Right cardiac atrium (tissue), 5 donors: ENCODE measurements around the gene GAMT. TPM values are rescaled to one million over a fixed set of nuclear protein-coding genes. Genes with fewer than 3 reads are reported as not detected.
"Not testable (repeated sequence)": the region's sequence is repeated elsewhere in the genome, so short reads cannot be mapped to it uniquely, and the experiment has no call there.

ENCODE experiments used
- ATAC-seq, 2 donors: fragments of 200-7000 bp; cut with Tn5 transposase; one replicate each; pipeline versions ENCODE4 v1.8.0 to v1.9.1; 2020; ENCODE audit warnings: moderate library complexity in 2 of 2, mild to moderate bottlenecking in 1 of 2
- DNase-seq, 3 donors: peaks; one replicate each; pipeline ENCODE4 v3.0.0-alpha.2; 2020
- H3K27ac ChIP-seq: one replicate; pipeline ENCODE4 v1.5.1; 2013; ENCODE audit warnings: mild to moderate bottlenecking, low read length, control low read depth, moderate library complexity
- H3K27me3 ChIP-seq: one replicate; pipeline ENCODE4 v1.6.1; 2013; ENCODE audit not compliant: control insufficient read depth, insufficient read depth
- H3K4me1 ChIP-seq: one replicate; pipeline ENCODE4 v1.6.1; 2013; ENCODE audit warnings: low read length; ENCODE audit not compliant: control insufficient read depth, insufficient read depth
- H3K4me3 ChIP-seq: one replicate; pipeline ENCODE4 v1.5.1; 2013; ENCODE audit warnings: low read length, control low read depth
- H3K9me3 ChIP-seq: one replicate; pipeline ENCODE4 v1.6.1; 2013; ENCODE audit warnings: low read length; ENCODE audit not compliant: control insufficient read depth
- WGBS: extraction: QIAGEN DNeasy Blood & Tissue Kit; methylation state at CpG from one replicate; pipeline ENCODE4 v1.1.7; 2013; 5-methylcytosine and 5-hydroxymethylcytosine counted together
- intact Hi-C, 4 donors: fragments of 100-400 bp; cut with DNase I; formaldehyde crosslinking; loops; one replicate each; pipeline versions ENCODE4 v1.11.0 to v1.14.0; 2022 to 2023
- polyA plus RNA-seq: library from polyadenylated mRNA; stranded (reverse); fragments of 200-250 nt; gene quantifications from one replicate; pipeline ENCODE4 v1.2.3, GENCODE V29; 2013
- total RNA-seq, 4 donors: library from RNA; stranded (reverse); fragmentation: NEBNext Ultra II Directional; extraction: Animal tissue kit (Norgen Biotek cat#: 25700); gene quantifications; one replicate each; pipeline ENCODE4 v1.2.1, GENCODE V29; 2021
- donor health status: healthy with polysubstance abuse.
- donor health status: DM: no; HTN: yes; CAD: no.
- donor health status: DM: no; HTN: no; CAD: no.
- donor health status: DM: no; HTN: yes; CAD: no; lungs with severe emphysema.
- donor health status: DM: yes; HTN: yes; CAD: no.

Gene GAMT
- total and polyA plus RNA-seq, 5 donors = 49.2 to 124 (median 69.2) TPM

DNA sequence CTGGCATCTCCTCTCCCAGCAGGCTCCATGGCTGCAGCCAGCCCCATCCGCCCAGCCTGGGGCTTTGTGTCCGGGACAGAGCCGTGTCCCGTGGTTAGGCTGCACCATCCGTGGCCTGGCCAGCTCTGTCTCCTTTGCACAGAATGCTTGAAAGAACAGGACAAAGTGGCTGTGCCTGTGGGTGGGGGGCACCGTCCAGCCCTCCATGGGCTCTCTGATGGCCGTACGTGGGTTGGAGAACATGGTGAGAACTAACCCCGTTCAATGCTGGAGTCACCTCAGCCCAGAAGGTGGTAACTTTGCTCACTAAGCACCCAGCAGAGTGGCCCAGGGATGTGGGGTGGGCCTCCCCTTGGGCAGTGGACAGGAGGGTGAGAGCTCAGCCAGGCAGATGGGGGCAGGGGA lies 39.7 kb upstream of the GAMT start:
- Histone ChIP-seq H3K27me3 (no peaks in the 10 kb centered on the region), H3K4me3 (no peak overlapping the region), H3K4me1 (no peaks in the 10 kb centered on the region), H3K27ac (no peak overlapping the region), H3K9me3 (no peaks in the 10 kb centered on the region)
- ATAC-seq (no peak), DNase-seq (peak in 1 of 3 donors; percentile 46)
- 91% methylated on average over 9 of the region's 9 CpGs for WGBS
- intact Hi-C loops = no loop called here

DNA sequence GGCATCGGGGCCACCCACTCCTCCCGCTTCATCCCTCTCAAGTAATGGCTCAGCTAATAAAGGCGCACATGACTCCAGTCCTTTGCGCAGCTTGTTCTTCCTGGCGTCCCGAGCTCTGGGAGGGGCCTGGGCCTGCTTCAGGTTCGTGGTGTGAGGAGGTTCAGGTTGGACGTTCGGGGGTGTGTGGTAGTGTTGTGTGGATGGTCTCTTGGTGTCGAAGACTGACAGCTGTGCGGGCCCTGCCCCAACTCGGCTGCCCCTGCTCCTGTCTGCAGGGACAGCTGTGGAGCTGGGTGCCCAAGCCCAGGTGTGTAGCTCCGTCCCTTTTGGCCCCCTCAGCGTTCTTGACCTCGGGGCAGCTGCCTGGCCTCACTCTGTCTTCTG lies 39.1 kb upstream of the GAMT start:
- Histone ChIP-seq H3K4me3 (no peak overlapping the region), H3K4me1 (no peaks in the 10 kb centered on the region), H3K27me3 (no peaks in the 10 kb centered on the region), H3K9me3 (no peaks in the 10 kb centered on the region), H3K27ac (no peak overlapping the region)
- intact Hi-C loops = no loop called here
- peak in 1 of 3 donors; percentile 56 for DNase-seq
- no peak for ATAC-seq
- WGBS = 90% methylated on average over 15 of the region's 15 CpGs

DNA sequence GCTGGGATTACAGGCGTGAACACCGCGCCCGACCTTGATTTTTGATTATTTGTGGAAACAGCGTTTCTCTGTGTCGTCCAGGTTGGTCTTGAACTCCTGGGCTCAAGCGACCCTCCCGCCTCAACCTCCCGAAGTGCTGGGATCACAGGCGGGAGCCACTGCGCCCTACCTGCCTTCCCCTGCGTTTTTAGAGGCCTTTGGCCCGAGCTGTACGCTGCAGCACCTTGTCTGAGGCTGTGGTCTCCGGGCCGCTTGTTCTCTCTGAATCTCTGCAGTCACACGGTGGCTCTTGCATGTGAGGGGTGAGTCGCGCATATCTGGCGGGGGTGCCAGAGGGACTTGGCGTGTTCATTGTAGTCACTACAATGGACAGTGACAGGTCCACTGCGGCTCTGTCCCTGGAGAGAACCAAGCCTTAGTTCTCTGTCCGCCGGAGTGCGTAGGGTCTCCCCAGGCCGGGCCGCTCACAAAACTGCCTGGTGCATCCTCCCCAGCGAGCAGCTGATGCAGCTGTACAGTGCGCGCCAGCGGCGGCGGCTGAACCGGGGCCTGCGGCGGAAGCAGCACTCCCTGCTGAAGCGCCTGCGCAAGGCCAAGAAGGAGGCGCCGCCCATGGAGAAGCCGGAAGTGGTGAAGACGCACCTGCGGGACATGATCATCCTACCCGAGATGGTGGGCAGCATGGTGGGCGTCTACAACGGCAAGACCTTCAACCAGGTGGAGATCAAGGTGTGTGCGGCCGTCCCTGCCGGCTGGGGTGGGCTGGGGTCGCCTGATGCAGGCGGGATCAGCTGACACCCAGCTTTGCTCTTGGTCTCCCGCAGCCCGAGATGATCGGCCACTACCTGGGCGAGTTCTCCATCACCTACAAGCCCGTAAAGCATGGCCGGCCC lies 38.4 kb upstream of the GAMT start:
- peak in 2 of 3 donors; percentile 50 to 61 for DNase-seq
- ATAC-seq, H3K9me3 ChIP-seq, H3K27ac ChIP-seq, H3K4me1 ChIP-seq, H3K27me3 ChIP-seq, intact Hi-C loops: not testable (repeated sequence)
- peak overlapping the region; percentile 78 for H3K4me3 ChIP-seq
- WGBS = 83% methylated on average over 57 of the region's 57 CpGs

DNA sequence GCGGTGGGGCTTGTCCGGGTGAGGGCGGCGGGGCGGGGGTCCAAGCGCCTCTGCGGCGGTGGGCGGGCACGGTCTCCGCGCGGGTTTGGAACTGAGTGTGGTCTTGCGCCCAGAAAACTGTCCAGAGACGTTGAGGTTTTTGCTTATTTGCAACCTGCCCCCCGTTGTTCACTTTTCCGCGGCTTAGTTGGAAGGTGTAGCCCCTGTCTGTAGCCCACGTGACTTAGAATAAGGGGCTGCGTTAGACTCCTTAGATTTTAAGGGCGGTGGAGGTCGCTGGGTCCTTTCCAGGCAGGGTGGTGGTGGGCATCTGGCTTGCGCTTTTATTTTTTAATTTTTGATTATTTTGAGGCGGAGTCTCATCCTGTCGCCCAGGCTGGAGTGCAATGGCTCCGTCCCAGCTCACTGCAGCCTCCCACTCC lies 37.6 kb upstream of the GAMT start:
- ATAC-seq (peak in 1 of 2 donors; percentile 1), DNase-seq (no peak)
- no peaks in the 10 kb centered on the region for H3K27me3 ChIP-seq
- no peaks in the 10 kb centered on the region for H3K4me1 ChIP-seq
- H3K9me3 ChIP-seq = no peaks in the 10 kb centered on the region
- H3K27ac ChIP-seq = no peak overlapping the region
- 2% methylated on average over 26 of the region's 26 CpGs for WGBS
- H3K4me3 ChIP-seq = peak overlapping the region; percentile 78
- intact Hi-C loops = no loop called here

DNA sequence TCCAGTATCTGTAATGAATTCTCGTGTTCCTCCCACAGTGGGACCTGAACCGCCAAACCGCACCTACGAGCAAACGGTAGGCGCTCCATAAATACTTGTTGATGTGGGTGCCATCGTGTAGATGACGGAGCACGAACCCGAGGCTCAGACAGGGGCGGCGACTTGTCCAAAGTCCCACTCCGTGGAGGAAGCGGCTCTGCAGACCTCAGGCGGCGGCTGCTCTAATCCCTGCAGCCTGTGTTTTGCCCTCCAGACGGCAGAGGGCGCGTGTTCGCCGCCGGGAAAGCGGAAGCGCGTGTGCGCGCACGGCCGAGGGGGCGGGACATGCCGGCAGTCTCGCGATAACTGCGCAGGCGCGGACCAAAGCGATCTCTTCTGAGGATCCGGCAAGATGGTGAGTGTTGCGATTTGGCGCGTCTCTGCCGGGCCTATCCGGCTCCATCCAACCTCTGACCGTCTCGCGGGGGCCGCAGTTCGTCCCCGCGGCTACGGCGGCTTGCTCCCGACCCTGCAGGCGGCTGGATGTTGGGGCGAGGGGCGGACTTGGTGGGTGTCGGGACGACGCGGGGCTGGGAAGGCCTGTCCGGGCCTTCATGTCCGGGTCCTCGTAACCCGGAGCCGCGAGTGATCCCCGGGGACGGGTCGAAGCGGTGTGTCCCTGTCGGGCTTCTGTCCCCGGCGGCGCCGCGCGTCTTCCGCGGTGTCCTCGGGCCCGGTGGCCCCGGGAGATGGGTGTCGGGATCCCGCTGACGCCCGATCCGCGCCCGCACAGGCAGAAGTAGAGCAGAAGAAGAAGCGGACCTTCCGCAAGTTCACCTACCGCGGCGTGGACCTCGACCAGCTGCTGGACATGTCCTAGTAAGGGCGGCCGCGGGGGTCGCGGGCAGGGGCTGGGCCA lies 36.9 kb upstream of the GAMT start, which contains the start of gene RPS15:
RPS15 (plus strand) TSS at position 362 of the 898 bp plus-strand sequence; CDS start at position 392, 30 bp downstream.
- ATAC-seq (peak; percentile 89 to 90), DNase-seq (peak; percentile 95 to 98 (median 98))
- peak within 1 kb of the TSS; percentile 75 for H3K27ac ChIP-seq
- H3K4me1 ChIP-seq = no peaks in the 10 kb centered on the region
- no peaks in the 10 kb centered on the region for H3K9me3 ChIP-seq
- no peaks in the 10 kb centered on the region for H3K27me3 ChIP-seq
- peak within 1 kb of the TSS; percentile 78 for H3K4me3 ChIP-seq
- intact Hi-C loops = no loop called here
- 1% methylated on average over 100 of the region's 100 CpGs for WGBS

DNA sequence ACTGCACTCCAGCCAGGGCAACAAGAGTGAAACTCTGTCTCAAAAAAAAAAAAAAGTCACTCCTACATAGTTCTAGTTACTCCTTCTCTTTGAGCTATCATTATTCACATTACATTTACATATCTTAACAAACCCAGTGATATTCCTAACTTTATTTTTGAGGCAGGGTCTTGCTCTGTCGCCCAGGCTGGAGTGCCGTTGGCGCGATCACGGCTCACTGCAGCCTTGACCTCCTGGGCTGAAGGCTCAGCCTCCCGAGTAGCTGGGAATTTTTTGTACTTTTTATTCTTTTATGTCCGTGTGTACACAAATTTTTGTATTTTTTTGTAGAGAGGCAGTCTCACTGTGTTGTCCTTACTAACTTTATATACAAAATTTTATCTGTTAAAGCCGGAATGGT lies 36.3 kb upstream of the GAMT start:
- Histone ChIP-seq H3K27ac (no peak overlapping the region), H3K27me3 (no peaks in the 10 kb centered on the region), H3K9me3 (no peaks in the 10 kb centered on the region), H3K4me1 (no peaks in the 10 kb centered on the region), H3K4me3 (no peak overlapping the region)
- DNase-seq (no peak), ATAC-seq (no peak)
- intact Hi-C loops = no loop called here
- 53% methylated on average over 8 of the region's 8 CpGs for WGBS

DNA sequence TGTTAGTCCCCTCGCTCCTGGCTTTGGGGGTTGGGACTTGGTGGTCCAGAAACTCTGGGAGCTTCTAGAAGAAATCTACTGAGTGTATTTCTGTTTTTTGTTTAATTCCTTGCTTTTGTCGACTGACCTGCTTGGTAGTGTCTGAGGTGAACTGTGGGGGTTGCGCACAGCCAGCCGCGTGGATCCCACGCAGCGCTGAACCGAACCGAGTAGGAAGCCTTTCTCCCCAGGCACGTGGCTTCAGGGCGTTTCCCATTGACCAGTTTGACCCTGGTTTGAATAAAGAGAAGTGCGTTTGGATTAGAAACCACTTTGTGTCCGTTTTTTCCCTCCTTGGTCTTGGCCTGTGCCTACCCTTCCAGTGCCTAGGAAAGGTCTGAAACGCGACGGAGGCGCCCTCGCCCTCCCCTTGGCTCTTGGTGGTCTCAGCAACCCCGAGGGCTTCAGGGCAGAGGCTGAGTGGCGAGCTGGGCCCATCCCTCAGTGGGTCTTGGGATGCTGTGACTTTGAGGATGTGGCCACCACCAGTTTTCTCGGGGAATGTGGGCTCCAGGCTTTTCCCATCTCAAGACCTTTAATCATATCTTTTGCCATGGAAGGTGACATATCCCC lies 34.1 kb upstream of the GAMT start:
- WGBS = 83% methylated on average over 21 of the region's 21 CpGs
- Histone ChIP-seq H3K9me3 (no peaks in the 10 kb centered on the region), H3K4me1 (no peaks in the 10 kb centered on the region), H3K27ac (no peak overlapping the region), H3K27me3 (no peaks in the 10 kb centered on the region), H3K4me3 (no peak overlapping the region)
- DNase-seq (peak in 1 of 3 donors; percentile 42), ATAC-seq (no peak)
- intact Hi-C loops = no loop called here

DNA sequence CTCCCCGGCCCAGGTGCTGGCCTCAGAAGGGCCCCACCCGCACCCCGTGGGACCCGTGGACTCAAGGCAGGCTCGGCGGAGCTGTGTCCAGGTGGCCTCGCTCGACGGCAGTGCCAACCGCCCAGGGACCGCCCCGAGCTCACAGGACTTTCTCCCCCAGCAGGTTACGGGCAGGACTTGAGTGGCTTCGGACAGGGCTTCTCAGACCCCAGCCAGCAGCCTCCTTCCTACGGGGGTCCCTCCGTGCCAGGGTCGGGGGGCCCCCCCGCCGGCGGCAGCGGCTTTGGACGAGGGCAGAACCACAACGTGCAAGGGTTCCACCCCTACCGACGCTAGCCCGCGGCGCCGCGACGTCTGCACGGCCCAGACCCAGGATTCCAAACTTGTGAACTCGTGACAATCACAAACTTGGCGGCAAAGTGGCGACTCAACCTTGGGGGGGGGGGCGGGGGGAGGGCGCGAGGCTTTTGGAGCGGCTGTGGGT lies 33.3 kb upstream of the GAMT start:
- ATAC-seq (no peak), DNase-seq (peak in 2 of 3 donors; percentile 51 to 69)
- Histone ChIP-seq H3K27ac (no peak overlapping the region), H3K4me3 (no peak overlapping the region), H3K27me3 (no peaks in the 10 kb centered on the region), H3K9me3 (no peaks in the 10 kb centered on the region), H3K4me1 (no peaks in the 10 kb centered on the region)
- 86% methylated on average over 39 of the region's 39 CpGs for WGBS
- intact Hi-C loops = no loop called here

DNA sequence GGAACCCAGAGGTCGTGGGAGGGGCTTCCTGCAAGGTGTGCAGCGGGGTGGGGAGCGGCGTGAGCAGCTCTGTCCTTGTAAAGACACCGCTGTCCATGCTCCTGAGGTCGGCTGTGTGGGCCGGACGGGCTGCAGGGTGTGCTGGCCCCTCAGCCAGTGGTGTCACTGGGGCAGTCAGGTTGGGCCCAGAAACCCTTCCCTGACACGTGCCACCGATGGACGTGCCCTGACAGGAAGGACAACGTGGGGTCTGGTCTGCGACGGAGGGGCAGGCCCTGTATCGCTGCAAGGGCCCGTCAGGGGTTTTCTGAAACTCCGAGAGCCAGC lies 32.7 kb upstream of the GAMT start:
- DNase-seq = no peak
- Histone ChIP-seq H3K27ac (no peak overlapping the region), H3K27me3 (no peaks in the 10 kb centered on the region), H3K4me1 (no peaks in the 10 kb centered on the region), H3K4me3 (no peak overlapping the region), H3K9me3 (no peaks in the 10 kb centered on the region)
- ATAC-seq = no peak
- 93% methylated on average over 17 of the region's 17 CpGs for WGBS
- intact Hi-C loops = no loop called here

DNA sequence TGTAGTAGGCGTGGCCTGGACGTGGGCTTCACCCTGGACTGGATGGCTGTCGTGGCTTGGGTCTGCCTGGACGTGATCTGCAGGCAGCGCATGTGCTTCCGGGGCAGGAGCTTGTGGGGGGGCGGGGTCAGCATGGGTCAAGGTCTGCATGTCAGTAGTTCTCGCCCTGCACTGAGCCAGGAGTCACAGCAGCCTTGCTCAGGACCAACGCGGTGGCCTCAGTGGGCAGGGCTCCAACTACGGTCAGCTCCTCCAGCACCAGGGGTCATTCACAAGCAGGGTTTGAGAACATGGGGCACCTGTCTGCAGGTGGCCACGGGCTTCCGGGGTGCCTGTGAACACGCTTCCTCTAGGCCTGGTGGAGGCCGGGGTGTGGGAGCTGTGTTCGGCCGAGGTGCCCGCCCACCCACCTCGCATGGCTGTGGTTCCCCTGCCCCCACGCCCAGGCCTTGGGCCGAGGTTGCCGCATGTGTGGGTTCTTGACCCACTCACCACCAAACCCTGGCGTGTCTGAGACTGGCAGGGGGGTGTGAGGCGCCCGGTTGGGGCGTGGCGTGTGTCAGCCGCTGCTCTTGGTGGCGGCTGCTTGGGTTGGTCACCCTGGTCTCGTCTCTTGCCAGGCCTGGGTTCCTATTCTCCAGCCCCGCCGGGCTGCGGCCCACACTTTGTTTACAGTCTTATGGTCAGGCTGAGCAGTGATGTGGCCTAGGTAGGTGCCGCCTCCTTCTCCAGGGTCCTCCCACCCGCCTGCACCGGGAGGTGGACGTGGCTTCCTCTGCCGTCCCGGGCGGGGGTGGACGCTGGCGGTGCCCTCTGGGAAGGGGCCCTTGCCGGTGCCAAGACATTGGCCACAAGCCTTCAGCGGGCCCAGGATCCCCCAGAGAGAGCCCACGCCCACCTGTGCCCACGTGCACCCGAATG lies 32.0 kb upstream of the GAMT start:
- no peaks in the 10 kb centered on the region for H3K27me3 ChIP-seq
- DNase-seq (peak in 2 of 3 donors; percentile 61 to 63), ATAC-seq (no peak)
- intact Hi-C loops = no loop called here
- no peaks in the 10 kb centered on the region for H3K9me3 ChIP-seq
- WGBS = 87% methylated on average over 47 of the region's 47 CpGs
- H3K27ac ChIP-seq = no peak overlapping the region
- no peak overlapping the region for H3K4me3 ChIP-seq
- no peaks in the 10 kb centered on the region for H3K4me1 ChIP-seq
